Gastroesophageal sphincter (tissue), 3 donors: ENCODE data around the gene SPOCD1.

Experiments
- POLR2A ChIP-seq, 2 donors: fragments of 450-650 bp; IDR thresholded peaks; one replicate each; pipeline ENCODE4 v1.6.1; 2017; ENCODE audit warnings: antibody characterized with exemption in 2 of 2, mild to moderate bottlenecking in 2 of 2, moderate library complexity in 1 of 2
- TF ChIP-seq, protein P1 (sequence below), 4 experiments: fragments of 200-600 bp in 2 of 4; fragments of 450-650 bp in 2 of 4; sonication (generic) in 1 of 4; IDR thresholded peaks; one replicate each; pipeline ENCODE4 v1.5.1; 2017 to 2019; ENCODE audit warnings: antibody characterized with exemption in 4 of 4, mild to moderate bottlenecking in 2 of 4, moderate library complexity in 2 of 4

DNA sequence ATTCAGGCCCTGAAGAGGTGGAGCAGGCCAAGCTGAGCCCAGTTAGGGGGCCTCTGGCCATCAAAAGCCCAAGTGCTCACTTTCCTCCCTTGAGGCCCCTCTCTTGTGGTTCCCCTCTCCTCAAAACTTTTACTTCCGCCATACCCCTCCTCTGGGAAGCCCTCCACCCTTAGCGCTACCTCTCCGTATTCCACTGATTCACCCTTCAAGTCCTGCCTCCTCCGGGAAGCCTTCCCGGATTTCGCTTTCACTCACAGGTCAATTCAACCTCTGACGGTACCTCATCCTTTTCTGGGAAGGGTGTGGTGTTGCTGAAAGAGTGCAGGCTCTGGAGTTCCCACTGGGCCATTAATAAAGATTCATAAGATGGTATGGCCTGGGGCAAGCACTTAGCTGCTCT lies 19.1 kb downstream of the SPOCD1 start:
- TF ChIP-seq, protein P1, sequence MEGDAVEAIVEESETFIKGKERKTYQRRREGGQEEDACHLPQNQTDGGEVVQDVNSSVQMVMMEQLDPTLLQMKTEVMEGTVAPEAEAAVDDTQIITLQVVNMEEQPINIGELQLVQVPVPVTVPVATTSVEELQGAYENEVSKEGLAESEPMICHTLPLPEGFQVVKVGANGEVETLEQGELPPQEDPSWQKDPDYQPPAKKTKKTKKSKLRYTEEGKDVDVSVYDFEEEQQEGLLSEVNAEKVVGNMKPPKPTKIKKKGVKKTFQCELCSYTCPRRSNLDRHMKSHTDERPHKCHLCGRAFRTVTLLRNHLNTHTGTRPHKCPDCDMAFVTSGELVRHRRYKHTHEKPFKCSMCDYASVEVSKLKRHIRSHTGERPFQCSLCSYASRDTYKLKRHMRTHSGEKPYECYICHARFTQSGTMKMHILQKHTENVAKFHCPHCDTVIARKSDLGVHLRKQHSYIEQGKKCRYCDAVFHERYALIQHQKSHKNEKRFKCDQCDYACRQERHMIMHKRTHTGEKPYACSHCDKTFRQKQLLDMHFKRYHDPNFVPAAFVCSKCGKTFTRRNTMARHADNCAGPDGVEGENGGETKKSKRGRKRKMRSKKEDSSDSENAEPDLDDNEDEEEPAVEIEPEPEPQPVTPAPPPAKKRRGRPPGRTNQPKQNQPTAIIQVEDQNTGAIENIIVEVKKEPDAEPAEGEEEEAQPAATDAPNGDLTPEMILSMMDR (IDR thresholded peaks at IDR 0.05) = no peak
- TF ChIP-seq POLR2A (IDR thresholded peaks at IDR 0.05) = no peak
